Osteocyte (in vitro differentiated cells): ENCODE results near the gene AMIGO3. TPM values are rescaled to one million over a fixed set of nuclear protein-coding genes. Genes with fewer than 3 reads are reported as not detected.
A peak's percentile ranks its signal among the peaks of the same experiment; 100 is the strongest.

Source experiments
- DNase-seq: peaks from one replicate; pipeline ENCODE4 v3.0.0; 2021; ENCODE audit warnings: mixed read lengths; ENCODE audit not compliant: unreplicated experiment; ENCODE audit errors: extremely low spot score
- H3K27ac Mint-ChIP-seq: one replicate; pipeline ENCODE4 v1.8.0; 2021; ENCODE audit warnings: mild to moderate bottlenecking, mixed read lengths; ENCODE audit not compliant: unreplicated experiment
- H3K27me3 Mint-ChIP-seq: one replicate; pipeline ENCODE4 v1.8.0; 2021; ENCODE audit warnings: mixed read lengths; ENCODE audit not compliant: unreplicated experiment
- H3K36me3 Mint-ChIP-seq: one replicate; pipeline ENCODE4 v1.8.0; 2021; ENCODE audit warnings: mixed read lengths; ENCODE audit not compliant: unreplicated experiment
- H3K4me1 Mint-ChIP-seq: one replicate; pipeline ENCODE4 v1.8.0; 2021; ENCODE audit warnings: mixed read lengths; ENCODE audit not compliant: unreplicated experiment
- H3K4me3 Mint-ChIP-seq: one replicate; pipeline ENCODE4 v1.8.0; 2021; ENCODE audit warnings: mild to moderate bottlenecking, moderate library complexity, mixed read lengths; ENCODE audit not compliant: unreplicated experiment
- H3K9me3 Mint-ChIP-seq: one replicate; pipeline ENCODE4 v1.8.0; 2021; ENCODE audit warnings: mixed read lengths; ENCODE audit not compliant: unreplicated experiment
- total RNA-seq: library from RNA; stranded (reverse); gene quantifications from 2 replicates; pipeline ENCODE4 v1.2.1, GENCODE V29; 2021
- TF ChIP-seq, protein P1 (sequence below): fragments of 200-600 bp; sonication (generic); IDR thresholded peaks from 2 replicates; pipeline ENCODE4 v1.5.0; 2021; ENCODE audit warnings: antibody characterized with exemption, mild to moderate bottlenecking, moderate library complexity

Gene AMIGO3
- total RNA-seq, 1 donor from 2014 or later, result not detected

DNA sequence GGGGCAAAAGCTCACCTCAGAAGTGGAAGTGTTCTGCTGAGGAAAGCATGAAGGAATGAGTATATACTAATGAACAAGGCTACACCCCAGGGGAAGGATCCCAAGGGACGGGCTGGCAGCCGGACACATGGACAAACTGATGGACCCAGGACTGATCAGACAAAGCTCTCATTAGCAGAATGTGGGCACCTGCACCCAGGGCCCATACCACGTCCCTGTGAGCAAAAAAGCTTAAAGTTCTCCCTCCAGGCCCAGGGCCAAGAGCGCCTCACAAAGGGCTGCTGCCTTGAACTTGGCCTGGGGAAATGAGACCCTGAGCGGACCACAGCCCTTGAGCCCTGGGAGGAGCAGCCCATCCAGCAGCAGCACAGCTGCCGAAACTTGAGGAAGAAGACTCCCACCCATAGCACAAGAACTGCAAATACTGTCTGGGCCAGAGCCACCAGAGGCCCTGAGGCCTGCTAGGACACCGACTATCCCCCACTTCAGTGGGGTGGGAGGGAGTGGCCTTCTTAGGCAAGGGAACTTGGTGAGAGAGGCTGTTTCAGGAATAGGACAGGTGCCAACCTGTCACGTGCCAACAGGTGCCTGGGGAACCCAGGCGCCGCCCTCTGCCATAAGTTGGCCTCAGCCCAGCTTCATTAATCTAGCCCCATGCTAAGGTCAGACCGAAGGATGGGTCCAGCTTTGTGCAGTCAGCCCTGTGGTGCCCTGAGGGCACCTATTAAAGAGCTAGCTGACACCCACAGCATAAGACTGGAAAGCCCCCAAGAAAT is 6.6 kb upstream of the AMIGO3 start:
- H3K27ac Mint-ChIP-seq, result peak overlapping the region; percentile 1
- H3K4me3 Mint-ChIP-seq, result no peak overlapping the region
- peaks cover 14% of the 10 kb centered on the region for H3K4me1 Mint-ChIP-seq

DNA sequence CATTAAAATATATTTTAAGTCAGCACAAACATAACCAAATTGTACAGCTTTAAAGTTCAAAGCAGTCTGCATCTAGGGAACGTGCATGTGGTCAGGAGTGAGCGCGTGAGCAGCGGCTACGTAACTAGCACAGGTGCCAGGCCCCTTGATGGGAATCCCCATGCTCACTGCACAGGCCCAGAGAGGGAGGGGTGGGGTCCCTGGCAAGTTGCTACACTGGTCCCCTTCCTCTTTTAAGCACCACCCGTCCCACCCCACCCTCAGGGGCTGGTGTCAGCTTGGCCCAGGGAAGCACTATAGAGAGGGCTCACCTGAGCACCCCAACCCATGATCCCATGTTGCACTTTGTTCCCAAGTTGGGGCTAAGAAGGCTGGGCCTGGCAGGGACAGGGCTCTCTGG is 5.1 kb upstream of the AMIGO3 start:
- DNase-seq, result no peak
- Mint-ChIP-seq H3K27ac (peak overlapping the region; percentile 96), H3K4me3 (peak overlapping the region; percentile 87), H3K36me3 (peaks cover 23% of the 10 kb centered on the region), H3K27me3 (no peaks in the 10 kb centered on the region), H3K4me1 (peaks cover 20% of the 10 kb centered on the region), H3K9me3 (no peaks in the 10 kb centered on the region)
- TF ChIP-seq, protein P1, sequence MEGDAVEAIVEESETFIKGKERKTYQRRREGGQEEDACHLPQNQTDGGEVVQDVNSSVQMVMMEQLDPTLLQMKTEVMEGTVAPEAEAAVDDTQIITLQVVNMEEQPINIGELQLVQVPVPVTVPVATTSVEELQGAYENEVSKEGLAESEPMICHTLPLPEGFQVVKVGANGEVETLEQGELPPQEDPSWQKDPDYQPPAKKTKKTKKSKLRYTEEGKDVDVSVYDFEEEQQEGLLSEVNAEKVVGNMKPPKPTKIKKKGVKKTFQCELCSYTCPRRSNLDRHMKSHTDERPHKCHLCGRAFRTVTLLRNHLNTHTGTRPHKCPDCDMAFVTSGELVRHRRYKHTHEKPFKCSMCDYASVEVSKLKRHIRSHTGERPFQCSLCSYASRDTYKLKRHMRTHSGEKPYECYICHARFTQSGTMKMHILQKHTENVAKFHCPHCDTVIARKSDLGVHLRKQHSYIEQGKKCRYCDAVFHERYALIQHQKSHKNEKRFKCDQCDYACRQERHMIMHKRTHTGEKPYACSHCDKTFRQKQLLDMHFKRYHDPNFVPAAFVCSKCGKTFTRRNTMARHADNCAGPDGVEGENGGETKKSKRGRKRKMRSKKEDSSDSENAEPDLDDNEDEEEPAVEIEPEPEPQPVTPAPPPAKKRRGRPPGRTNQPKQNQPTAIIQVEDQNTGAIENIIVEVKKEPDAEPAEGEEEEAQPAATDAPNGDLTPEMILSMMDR, result no peak

More for the DNA sequence above, 6.6 kb upstream of the AMIGO3 start:
- Mint-ChIP-seq H3K27me3 (no peaks in the 10 kb centered on the region), H3K9me3 (no peaks in the 10 kb centered on the region), H3K36me3 (peaks cover 20% of the 10 kb centered on the region)
- DNase-seq, result no peak
- TF ChIP-seq, protein P1, result no peak

DNA sequence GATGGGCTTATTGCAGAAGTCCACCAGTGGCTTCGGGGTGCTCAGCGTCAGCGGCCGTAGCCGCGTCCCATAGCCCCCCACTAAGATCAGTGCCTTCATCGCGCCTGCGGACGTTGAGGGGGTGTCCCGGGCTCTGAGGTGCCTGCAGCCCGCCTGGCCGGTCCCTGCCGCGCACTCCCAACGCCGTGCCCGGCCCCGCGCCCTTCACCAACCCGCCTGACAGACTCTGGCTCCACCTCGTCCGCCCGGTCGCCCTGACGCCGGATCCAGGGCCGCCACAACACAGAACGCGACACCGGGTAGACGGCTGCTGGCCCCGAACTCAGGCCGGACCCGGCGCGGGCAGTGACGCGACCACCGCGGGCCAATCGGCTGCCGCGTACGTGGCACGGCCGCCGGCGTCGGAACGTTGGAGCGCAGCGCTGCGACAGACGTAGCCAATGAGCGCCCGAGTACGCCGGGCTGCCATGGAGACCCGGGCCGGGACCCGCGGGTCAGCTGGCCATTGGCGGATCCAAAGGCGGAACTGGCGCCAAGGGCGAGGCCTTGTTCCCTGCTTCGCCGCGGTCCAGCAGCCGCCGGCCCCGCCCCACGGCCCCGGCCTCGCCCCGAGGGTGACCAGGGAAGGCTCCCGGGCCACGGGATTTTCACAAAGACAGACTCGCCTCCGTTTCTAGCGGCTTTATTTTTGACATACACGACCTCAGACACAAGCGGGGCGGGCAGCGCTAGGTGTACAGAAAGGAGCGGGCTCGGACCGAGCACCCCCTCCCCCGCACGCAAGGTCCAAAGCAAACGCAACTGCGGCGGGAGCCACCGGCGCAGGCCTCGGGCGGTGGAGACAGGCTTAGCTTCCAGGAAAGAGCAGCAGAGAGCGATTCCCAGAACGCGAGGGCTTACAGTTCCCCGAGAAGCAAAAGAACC is 4.4 kb upstream of the AMIGO3 start, which contains the start of gene GMPPB:
Gene GMPPB, minus strand, starts transcription at position 324 of the 924 bp plus-strand sequence. Its CDS starts 225 bp downstream, at position 99.
- peaks cover 24% of the 10 kb centered on the region for H3K4me1 Mint-ChIP-seq
- TF ChIP-seq, protein P1, result no peak
- no peaks in the 10 kb centered on the region for H3K27me3 Mint-ChIP-seq
- H3K9me3 Mint-ChIP-seq, result no peaks in the 10 kb centered on the region
- H3K4me3 Mint-ChIP-seq, result peak within 1 kb of the TSS; percentile 87
- DNase-seq, result peak; percentile 99
- H3K27ac Mint-ChIP-seq, result peak within 1 kb of the TSS; percentile 96
- peaks cover 20% of the 10 kb centered on the region for H3K36me3 Mint-ChIP-seq

DNA sequence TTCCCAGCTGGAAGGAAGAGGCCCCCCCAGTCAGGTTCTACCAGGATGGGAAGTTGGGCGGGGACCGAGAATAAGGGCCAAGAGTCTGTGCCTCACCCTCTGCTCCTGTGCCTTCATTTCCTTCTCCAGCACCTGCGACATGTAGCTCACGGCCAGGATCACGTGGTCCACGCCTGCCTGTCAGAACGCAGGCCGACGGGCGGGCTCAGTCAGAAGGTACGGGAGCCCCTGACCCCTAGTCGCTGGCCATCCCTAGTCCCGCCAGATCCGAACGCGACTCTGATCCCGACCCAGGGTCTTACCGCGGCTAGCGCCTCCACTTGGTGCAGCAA is 3.8 kb upstream of the AMIGO3 start:
- Mint-ChIP-seq H3K4me1 (peaks cover 29% of the 10 kb centered on the region), H3K27ac (peak overlapping the region; percentile 96), H3K9me3 (no peaks in the 10 kb centered on the region), H3K36me3 (peaks cover 17% of the 10 kb centered on the region), H3K27me3 (no peaks in the 10 kb centered on the region), H3K4me3 (peak overlapping the region; percentile 87)
- no peak for DNase-seq
- TF ChIP-seq, protein P1, result no peak

DNA sequence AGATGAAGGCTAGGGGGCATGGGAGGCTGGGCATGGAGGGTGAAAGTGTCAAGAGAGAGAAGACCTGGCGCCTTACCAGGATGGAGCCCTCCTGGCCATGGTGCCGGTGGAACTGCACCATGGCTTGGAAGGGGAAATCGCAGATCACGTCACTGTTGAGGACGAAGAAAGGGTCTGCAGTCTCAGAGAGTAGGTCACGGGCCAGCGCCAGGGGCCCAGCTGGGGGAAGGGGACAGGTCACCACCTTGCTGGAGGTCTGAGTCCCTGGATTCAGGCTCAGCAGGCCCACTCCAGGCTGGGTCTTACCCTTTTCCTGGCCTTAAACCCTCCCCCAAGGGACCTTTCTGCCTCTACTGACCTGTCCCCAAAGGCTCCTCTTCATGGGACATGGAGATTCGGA is 3.4 kb upstream of the AMIGO3 start:
- peaks cover 29% of the 10 kb centered on the region for H3K4me1 Mint-ChIP-seq

More for the DNA sequence above, 3.4 kb upstream of the AMIGO3 start:
- Mint-ChIP-seq H3K36me3 (peaks cover 17% of the 10 kb centered on the region), H3K9me3 (no peaks in the 10 kb centered on the region), H3K27me3 (no peaks in the 10 kb centered on the region), H3K4me3 (peak overlapping the region; percentile 87), H3K27ac (peak overlapping the region; percentile 96)
- DNase-seq, result no peak
- TF ChIP-seq, protein P1, result no peak
